Measurements from ENCODE around the gene DLGAP4.

GRCh38 chr20:36359668-36360406, 53.7 kb downstream of the DLGAP4 start:
- no peak for TF ChIP-seq JUND (IDR thresholded peaks at IDR 0.05; ENCODE audit: low read depth, low read length)
- TF ChIP-seq CUX1 (IDR thresholded peaks at IDR 0.05; ENCODE audit: insufficient replicate concordance, low read depth, low read length) = no peak
- TF ChIP-seq, protein P1, sequence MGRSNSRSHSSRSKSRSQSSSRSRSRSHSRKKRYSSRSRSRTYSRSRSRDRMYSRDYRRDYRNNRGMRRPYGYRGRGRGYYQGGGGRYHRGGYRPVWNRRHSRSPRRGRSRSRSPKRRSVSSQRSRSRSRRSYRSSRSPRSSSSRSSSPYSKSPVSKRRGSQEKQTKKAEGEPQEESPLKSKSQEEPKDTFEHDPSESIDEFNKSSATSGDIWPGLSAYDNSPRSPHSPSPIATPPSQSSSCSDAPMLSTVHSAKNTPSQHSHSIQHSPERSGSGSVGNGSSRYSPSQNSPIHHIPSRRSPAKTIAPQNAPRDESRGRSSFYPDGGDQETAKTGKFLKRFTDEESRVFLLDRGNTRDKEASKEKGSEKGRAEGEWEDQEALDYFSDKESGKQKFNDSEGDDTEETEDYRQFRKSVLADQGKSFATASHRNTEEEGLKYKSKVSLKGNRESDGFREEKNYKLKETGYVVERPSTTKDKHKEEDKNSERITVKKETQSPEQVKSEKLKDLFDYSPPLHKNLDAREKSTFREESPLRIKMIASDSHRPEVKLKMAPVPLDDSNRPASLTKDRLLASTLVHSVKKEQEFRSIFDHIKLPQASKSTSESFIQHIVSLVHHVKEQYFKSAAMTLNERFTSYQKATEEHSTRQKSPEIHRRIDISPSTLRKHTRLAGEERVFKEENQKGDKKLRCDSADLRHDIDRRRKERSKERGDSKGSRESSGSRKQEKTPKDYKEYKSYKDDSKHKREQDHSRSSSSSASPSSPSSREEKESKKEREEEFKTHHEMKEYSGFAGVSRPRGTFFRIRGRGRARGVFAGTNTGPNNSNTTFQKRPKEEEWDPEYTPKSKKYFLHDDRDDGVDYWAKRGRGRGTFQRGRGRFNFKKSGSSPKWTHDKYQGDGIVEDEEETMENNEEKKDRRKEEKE (IDR thresholded peaks at IDR 0.05) = no peak
- TF ChIP-seq CREB1 (IDR thresholded peaks at IDR 0.05; ENCODE audit: low read depth) = no peak
- TF ChIP-seq NRF1 (conservative IDR thresholded peaks at IDR 0.05; ENCODE audit: low read depth, low read length) = no peak
- no peak for TF ChIP-seq TCF3 (IDR thresholded peaks at IDR 0.05; ENCODE audit: borderline replicate concordance, insufficient read depth, low read depth, low read length)
- TF ChIP-seq NR2C2 (IDR thresholded peaks at IDR 0.05; ENCODE audit: borderline replicate concordance, control insufficient read depth, insufficient read length, low read depth) = no peak
- no peak for TF ChIP-seq MYC (IDR thresholded peaks at IDR 0.05; ENCODE audit: insufficient read depth, insufficient read length, insufficient replicate concordance, low read length, severe bottlenecking)
- TF ChIP-seq, protein P2, sequence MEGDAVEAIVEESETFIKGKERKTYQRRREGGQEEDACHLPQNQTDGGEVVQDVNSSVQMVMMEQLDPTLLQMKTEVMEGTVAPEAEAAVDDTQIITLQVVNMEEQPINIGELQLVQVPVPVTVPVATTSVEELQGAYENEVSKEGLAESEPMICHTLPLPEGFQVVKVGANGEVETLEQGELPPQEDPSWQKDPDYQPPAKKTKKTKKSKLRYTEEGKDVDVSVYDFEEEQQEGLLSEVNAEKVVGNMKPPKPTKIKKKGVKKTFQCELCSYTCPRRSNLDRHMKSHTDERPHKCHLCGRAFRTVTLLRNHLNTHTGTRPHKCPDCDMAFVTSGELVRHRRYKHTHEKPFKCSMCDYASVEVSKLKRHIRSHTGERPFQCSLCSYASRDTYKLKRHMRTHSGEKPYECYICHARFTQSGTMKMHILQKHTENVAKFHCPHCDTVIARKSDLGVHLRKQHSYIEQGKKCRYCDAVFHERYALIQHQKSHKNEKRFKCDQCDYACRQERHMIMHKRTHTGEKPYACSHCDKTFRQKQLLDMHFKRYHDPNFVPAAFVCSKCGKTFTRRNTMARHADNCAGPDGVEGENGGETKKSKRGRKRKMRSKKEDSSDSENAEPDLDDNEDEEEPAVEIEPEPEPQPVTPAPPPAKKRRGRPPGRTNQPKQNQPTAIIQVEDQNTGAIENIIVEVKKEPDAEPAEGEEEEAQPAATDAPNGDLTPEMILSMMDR (IDR thresholded peaks at IDR 0.05 in 2 of 3, conservative IDR thresholded peaks at IDR 0.05 in 1 of 3; ENCODE audit: control insufficient read depth in 2 of 3, extremely low read depth in 1 of 3, insufficient read depth in 1 of 3, low read depth in 3 of 3, low read length in 3 of 3) = no peak
- TF ChIP-seq EP300 (IDR thresholded peaks at IDR 0.05; ENCODE audit: borderline replicate concordance in 1 of 2, control insufficient read depth in 1 of 2, low read depth in 2 of 2, low read length in 2 of 2) = no peak

Data from GM12878 (cell line).